ENCODE results near the gene ATP8B4.

DNA sequence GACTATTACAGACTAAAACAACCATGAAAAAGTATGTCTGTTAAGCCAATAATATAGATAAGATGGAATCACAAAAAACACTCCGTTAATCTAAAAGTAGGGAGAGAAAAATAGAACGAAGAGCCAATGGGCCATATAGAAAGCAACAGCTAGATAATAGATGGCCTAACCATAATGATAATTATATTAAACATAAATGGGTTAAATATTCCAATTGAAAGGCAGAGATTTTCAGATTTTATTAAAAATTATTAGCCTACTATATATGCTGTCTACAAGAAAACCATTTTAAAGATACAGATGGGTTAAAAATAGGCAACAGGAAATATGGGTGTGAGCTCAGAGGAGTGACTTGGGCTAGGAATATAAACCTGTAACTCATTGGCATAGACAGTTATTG lies 76.3 kb downstream of the ATP8B4 start:
- TF ChIP-seq, protein P1, sequence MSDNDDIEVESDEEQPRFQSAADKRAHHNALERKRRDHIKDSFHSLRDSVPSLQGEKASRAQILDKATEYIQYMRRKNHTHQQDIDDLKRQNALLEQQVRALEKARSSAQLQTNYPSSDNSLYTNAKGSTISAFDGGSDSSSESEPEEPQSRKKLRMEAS (IDR thresholded peaks at IDR 0.05; ENCODE audit: insufficient read depth, insufficient read length): no peak
- TF ChIP-seq, protein P2, sequence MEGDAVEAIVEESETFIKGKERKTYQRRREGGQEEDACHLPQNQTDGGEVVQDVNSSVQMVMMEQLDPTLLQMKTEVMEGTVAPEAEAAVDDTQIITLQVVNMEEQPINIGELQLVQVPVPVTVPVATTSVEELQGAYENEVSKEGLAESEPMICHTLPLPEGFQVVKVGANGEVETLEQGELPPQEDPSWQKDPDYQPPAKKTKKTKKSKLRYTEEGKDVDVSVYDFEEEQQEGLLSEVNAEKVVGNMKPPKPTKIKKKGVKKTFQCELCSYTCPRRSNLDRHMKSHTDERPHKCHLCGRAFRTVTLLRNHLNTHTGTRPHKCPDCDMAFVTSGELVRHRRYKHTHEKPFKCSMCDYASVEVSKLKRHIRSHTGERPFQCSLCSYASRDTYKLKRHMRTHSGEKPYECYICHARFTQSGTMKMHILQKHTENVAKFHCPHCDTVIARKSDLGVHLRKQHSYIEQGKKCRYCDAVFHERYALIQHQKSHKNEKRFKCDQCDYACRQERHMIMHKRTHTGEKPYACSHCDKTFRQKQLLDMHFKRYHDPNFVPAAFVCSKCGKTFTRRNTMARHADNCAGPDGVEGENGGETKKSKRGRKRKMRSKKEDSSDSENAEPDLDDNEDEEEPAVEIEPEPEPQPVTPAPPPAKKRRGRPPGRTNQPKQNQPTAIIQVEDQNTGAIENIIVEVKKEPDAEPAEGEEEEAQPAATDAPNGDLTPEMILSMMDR (IDR thresholded peaks at IDR 0.05; ENCODE audit: extremely low read depth in 1 of 2, insufficient read depth in 1 of 2, low read depth in 1 of 2, low read length in 2 of 2): no peak
- TF ChIP-seq POLR2A (IDR thresholded peaks at IDR 0.05; ENCODE audit: low read depth, low read length) (no peak), EZH2 (IDR thresholded peaks at IDR 0.05; ENCODE audit: borderline replicate concordance, low read depth, low read length, severe bottlenecking) (no peak), POLR2AphosphoS5 (IDR thresholded peaks at IDR 0.05; ENCODE audit: insufficient read depth, low read depth, low read length) (no peak), JUN (IDR thresholded peaks at IDR 0.05; ENCODE audit: borderline replicate concordance, insufficient read depth, insufficient read length, low read depth) (no peak), FOS (IDR thresholded peaks at IDR 0.05; ENCODE audit: borderline replicate concordance, insufficient read depth, low read length) (no peak), GATA2 (IDR thresholded peaks at IDR 0.05; ENCODE audit: insufficient read depth, insufficient read length, low read depth, low read length) (no peak), MYC (IDR thresholded peaks at IDR 0.05; ENCODE audit: low read depth, low read length) (no peak)

Measured in endothelial cell of umbilical vein (primary cell).